ENCODE measurements around the gene CRISPLD2.

- TF ChIP-seq CTCF (IDR thresholded peaks at IDR 0.05), result no peak
- no peak for TF ChIP-seq POLR2A (IDR thresholded peaks at IDR 0.05)
Observed at GRCh38 chr16:84911486-84912216, 91.9 kb downstream of the CRISPLD2 start.

Measured in Peyer's patch (tissue), 4 donors.